Activated CD8-positive, alpha-beta memory T cell treated with anti-CD3 and anti-CD28 coated beads, Interleukin-2, amount 50 U/mL, for 24 hours (primary cell): ENCODE results near the gene SLC39A10.
"Not testable (repeated sequence)": the region's sequence is repeated elsewhere in the genome, so short reads cannot be mapped to it uniquely, and the experiment has no call there.

Experiments
- DNase-seq: peaks from one replicate; pipeline ENCODE4 v3.0.0-alpha.2; 2020; ENCODE audit errors: extremely low read depth

Gene SLC39A10

GRCh38 chr2:195656859-195657633 is at the start of gene SLC39A10:
Gene SLC39A10 (plus strand): TSS chr2:195657226. CDS start chr2:195680043, 22,817 bp downstream.
- DNase-seq = peak; percentile 95

- no peak for DNase-seq
These were observed 48.1 kb upstream of the SLC39A10 start for GRCh38 chr2:195608768-195609454.

- no peak for DNase-seq
These were observed 46.3 kb upstream of the SLC39A10 start for GRCh38 chr2:195610717-195611116.

GRCh38 chr2:195612611-195613495 is 44.2 kb upstream of the SLC39A10 start:
- no peak for DNase-seq

GRCh38 chr2:195613922-195614321 is 43.1 kb upstream of the SLC39A10 start:
- DNase-seq = no peak

GRCh38 chr2:195619590-195619989 is 37.4 kb upstream of the SLC39A10 start:
- DNase-seq = no peak

GRCh38 chr2:195620501-195620900 is 36.5 kb upstream of the SLC39A10 start:
- DNase-seq = no peak

GRCh38 chr2:195622966-195623365 is 34.1 kb upstream of the SLC39A10 start:
- DNase-seq = no peak

GRCh38 chr2:195626507-195626906 is 30.5 kb upstream of the SLC39A10 start:
- DNase-seq = no peak

- no peak for DNase-seq
These were observed 28.4 kb upstream of the SLC39A10 start for GRCh38 chr2:195628666-195629065.

GRCh38 chr2:195632856-195633572 is 24.0 kb upstream of the SLC39A10 start:
- DNase-seq = no peak

GRCh38 chr2:195633573-195633870 is 23.5 kb upstream of the SLC39A10 start:
- DNase-seq = no peak

GRCh38 chr2:195633974-195634373 is 23.1 kb upstream of the SLC39A10 start:
- no peak for DNase-seq

- no peak for DNase-seq
These were observed 20.1 kb upstream of the SLC39A10 start for GRCh38 chr2:195636890-195637289.

- no peak for DNase-seq
These were observed 18.3 kb upstream of the SLC39A10 start for GRCh38 chr2:195638750-195639149.

- DNase-seq = no peak
These were observed 17.7 kb upstream of the SLC39A10 start for GRCh38 chr2:195639238-195639858.

- DNase-seq = no peak
These were observed 17.1 kb upstream of the SLC39A10 start for GRCh38 chr2:195639959-195640358.

- no peak for DNase-seq
These were observed 14.9 kb upstream of the SLC39A10 start for GRCh38 chr2:195642027-195642678.

- no peak for DNase-seq
These were observed 14.4 kb upstream of the SLC39A10 start for GRCh38 chr2:195642679-195643068.

- not testable (repeated sequence) for DNase-seq
These were observed 12.3 kb upstream of the SLC39A10 start for GRCh38 chr2:195644708-195645107.

GRCh38 chr2:195645413-195645812 is 11.6 kb upstream of the SLC39A10 start:
- DNase-seq = no peak
